ENCODE results near the gene COBL.

The COBL gene

DNA sequence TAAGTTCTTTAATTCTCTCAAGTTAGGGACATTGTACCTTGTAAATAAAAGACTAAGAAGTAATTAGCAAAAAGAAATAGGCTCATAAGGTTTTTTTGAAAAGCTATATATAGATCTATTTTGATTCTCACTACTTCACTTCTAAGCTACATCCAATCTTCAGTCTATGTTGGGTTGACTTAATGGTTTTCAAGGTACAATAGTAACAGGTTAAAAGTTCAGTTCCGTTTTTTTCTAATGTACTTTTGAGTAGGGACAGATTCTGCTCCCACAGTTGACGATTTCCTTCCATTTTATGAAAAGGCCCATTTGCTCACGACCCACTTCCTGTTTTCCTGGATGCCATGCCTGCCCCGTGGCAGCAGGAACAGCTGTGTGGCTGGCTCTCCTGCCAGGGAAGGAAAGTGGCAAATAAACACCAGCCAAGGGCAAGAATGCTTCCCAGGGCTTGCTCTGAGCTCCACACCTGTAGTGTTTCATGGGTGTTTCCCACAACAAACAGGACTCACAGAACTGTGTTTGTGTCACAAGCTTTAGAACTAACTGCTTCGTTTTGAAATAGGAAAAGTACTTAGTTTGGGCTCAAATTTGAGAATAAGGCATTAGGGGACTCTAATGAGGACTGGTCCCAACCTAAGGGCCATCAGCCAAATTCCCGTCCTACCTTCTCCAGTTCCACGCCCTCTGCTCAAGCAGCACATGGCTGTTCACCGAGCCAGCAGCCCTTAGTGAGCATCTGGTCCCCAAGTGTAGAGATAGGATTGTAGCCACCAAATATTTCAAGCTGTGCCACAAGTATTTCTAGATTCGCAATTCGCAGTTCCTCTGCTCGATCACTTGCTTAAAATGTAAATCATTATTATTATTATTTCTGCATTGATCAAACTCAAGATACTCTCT, 240.7 kb downstream of the COBL start:
- no peak for DNase-seq (ENCODE audit: low read depth)

DNA sequence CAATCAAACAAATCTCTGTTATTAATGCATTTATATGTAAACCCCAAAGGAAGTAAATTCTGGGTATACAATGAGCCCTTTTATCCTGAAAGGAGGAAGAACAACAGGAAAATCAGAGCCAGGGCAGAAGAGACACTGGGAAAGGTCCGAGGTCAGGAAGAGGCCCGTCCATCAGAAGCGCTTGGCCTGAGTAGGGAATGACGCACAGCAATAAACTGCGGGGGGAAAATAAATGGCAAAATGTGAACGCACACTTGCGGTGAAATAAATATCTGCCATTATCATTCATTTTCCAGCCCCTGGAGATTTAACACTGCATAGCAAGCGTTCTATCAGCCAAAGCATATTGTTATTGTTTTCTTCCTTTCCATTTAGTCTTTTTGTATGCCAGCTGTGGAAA, 243.4 kb downstream of the COBL start:
- DNase-seq (ENCODE audit: low read depth) = no peak

DNA sequence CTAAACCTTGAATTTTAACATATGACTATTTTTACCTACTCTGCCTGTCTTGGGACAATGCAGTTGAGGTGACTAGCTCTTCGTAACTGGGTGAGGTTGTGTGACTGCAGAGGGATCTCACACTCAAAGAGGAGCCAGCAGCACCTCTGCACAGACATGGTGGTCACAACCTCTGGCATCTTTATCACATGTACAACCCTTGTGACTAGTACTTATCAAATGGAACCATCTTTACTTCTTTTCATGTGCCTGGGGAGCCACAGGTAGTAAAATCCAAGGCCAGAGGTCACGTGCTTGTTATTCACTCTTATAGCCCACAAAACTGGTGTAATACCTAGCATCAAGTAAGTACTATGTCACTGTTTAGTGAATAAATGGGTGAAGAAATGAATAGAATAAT, 244.3 kb downstream of the COBL start:
- no peak for DNase-seq (ENCODE audit: low read depth)

DNA sequence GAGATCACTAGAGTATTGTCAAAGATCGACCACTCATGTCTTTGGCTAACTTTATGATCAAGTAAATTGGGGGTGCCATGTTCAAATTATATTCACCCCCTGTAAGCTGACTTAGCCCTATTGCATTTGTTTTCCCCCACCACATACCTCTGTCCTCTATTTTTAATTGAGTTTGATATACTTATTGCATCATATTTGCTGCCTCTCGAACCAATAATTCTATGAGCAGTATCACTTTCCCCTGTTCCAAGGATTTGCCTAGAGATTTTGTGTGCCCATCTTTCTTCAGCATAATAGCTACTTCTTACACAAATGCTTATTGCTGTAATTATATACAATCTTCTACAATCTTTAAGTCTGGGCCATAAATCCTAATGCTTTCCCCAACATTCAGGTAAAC, 245.2 kb downstream of the COBL start:
- no peak for DNase-seq (ENCODE audit: low read depth)

DNA sequence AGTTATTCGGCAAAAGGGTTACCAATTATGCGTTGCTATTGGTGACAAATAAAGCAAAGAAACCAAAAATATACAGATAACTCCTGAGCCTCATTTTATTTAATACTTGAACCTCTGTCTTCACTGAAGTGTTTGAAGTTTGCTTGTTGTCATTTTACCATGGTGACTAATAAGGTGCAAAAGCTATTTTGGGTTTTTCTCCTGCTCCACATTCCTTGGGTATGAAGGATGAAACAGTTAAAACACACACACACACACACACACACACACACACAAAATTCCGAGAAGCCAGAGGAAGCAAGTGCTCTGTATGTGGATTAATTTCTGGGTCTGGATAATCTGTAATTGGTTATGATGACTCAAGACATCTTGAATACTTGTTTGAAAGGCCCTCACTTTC, 246.5 kb downstream of the COBL start:
- DNase-seq (ENCODE audit: low read depth) = no peak

DNA sequence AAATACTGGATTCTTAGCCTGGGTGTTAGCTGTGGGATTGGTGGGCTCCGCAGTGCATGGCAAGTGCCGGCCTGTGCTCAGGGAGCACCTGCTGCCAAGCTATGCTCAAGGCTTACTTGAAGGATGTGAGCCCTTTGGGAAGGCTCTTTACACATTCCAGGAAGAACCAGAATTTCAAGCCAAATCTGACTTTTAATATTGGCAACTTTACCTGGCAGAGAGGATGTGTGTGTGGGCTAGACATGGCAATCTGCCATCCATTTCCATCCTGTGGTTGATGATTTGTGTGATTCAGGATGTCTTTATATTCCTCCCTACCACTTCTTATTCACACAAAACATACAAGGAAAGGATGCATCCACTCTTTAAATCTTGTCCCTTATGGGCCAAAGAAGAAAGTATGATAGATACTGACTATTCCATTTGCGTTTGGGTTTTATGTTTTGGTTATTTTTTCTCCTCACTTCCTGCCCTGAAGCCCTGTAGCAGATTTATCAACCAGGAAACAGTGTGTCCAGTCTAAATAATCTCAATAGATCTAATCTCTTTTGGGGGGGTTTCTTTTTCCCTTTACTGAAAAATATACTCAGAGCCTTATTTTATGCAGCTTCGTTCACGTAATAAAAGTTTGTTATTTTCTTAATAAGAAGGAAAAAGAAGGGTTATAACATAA, 247.1 kb downstream of the COBL start:
- no peak for DNase-seq (ENCODE audit: low read depth)

DNA sequence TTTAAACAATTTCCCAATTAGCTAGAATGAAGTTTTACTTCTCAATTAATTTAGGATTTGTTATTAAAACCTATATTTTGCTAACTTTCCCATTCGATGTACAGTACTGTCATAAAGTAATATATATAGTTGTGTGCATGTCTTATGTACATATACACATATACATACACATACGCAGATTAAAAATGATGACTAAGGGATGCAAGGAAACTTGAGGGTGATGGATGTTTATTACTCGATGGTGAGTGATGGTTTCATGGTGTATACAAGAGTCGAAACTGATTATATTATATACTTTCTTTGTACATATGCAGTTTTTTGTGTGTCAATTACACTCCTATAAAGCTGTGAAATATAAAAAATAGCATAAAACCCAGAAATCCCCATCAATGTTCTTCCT, 248.2 kb downstream of the COBL start:
- DNase-seq (ENCODE audit: low read depth) = no peak

DNA sequence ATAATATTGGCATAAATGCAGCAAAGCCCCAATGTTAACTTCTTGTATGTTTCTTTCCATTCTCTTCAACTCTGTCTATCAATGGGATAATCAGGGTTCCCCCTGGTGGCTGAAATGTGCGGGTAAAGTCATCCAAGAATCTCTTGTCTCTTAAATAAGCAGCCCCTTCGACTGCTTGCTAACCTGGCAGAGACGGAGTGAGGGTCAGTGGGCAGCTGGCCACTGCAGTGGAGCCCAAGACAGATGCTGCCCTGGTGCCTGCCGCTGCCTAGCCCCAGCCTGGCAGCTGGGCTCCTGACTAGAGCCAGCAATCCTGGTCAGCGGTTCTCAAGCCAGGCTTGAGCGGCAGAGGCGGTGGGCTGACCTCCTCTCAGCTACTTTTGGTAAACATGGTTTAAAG, 248.9 kb downstream of the COBL start:
- DNase-seq (ENCODE audit: low read depth) = no peak

DNA sequence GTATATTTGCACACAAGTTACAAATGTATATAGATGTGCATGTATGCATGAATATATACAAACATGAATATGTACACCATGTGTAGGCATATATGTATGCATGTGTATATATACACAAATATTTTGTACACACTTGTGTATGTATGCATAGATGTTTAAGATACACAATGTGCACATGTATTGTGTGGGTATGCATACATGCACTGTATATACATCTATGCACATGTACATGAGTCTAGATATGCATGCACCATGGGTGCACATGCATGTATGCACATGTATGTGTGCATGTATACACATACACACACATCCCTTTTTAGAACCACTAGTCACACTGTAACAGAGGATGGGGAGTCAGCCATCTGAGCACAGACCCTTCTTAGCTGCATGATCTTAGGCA, 249.4 kb downstream of the COBL start:
- no peak for DNase-seq (ENCODE audit: low read depth)

DNA sequence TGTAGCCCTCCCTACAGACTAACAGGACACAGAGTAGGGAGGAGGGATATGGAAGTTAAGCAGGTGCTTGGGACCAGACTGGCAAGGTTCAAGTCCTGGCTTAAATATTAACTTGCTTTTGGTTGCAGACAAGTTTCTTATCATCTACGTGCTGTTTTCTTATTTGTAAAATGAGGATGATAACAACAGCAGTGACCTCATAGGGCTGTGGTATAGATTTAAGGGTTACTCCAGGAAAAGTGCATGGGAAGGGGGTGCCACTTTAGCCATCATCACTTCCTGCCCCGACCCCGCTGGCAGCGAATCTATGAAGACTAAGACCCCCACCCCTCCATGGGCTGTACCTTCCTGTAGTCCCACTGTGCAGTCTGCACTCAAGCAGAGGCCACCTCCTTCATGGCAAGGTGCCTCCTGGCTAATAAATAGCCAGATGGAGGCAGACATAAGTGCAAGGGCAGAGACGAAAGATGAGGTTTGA, 250.2 kb downstream of the COBL start:
- no peak for DNase-seq (ENCODE audit: low read depth)

DNA sequence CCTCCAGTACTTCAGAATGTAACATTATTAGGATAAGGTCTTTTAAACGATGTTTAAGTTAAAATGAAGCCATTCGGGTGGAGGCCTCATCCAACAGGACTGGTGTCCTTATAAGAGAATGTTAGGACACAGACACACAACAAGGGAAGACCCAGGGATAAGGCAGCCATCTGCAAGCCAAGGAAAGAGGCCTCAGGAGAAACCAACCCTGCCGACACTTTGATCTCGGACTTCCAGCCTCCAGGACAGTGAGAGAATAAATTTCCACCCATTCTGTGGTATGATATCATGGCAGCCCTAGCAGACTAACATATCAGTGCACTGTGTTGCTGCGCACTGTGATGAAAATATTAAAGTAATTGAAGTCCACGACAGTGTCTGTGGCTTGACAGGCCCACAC, 250.8 kb downstream of the COBL start:
- DNase-seq (ENCODE audit: low read depth) = no peak

DNA sequence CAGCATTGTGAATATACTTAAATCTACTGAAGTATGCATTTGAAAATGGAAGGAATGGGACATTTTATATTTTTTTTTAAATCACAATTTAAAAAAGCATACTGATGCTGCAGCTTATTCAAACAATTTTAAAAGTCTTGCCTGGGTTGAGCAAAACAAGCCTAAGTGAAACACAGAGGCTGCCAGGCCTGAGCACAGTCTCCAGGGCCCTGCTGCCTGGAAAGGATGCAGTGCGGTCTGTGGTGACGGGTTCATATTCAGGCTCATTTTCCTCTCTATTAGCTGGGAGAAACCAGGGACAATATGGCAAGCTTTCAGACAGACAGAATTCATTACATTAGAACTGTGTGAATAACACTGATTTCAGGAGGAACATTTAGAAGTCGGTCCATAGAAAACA, 251.9 kb downstream of the COBL start:
- no peak for DNase-seq (ENCODE audit: low read depth)

DNA sequence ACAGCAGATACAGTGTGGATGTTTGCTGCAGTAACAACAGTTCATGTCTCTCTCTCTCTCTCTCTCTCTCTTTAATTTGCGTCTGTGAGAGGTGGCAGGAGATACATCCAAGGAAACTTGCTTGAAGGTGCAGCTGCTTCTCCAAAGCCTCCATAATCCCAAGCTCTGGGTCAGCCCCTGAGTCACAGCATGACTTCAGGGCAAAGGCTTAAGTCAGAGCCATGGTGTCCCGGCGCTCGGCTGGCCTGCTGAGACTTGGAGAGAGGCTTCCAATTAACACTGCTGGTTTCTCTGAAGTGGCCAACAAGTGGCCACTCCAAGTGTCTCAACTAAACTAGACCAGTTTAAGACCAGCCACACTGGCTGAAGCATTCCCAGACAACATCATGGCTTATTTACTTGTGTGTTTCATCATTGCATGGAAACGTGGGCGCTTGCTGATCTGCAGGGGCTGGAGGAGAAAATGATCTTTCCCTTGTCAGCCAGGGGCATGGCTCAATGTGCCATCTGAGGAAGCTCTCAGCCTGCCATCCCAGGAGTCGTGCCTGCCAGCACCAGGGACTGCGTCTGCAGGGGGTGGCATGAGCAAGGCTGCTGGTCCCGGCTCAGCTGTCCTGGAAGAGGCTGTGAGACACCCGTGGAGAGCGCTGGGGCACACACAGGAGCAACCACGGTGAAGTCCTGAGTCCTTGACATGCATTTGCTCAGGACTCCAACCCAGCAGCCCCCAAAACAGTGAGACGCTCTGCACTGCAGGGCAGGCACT, 254.2 kb downstream of the COBL start:
- no peak for DNase-seq (ENCODE audit: low read depth)

DNA sequence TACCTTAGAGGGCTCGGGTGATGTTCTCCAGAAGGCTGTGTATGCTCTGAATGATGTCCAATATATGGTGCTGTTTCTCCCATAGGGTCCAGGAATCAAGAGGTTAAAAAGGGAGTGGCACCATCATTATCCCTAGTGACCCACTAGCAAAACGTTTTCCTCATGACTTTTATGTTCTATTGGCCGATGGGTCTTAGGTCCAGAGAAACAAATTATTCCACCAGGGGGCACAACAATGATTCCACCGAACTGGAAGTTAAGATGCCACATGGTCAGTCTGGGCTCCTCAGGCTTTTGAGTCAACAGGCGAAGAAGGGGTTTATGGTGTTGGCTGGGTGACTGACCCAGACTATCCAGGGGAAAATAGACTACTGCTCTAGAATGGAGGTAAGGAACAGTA, 256.1 kb downstream of the COBL start:
- DNase-seq (ENCODE audit: low read depth) = no peak

DNA sequence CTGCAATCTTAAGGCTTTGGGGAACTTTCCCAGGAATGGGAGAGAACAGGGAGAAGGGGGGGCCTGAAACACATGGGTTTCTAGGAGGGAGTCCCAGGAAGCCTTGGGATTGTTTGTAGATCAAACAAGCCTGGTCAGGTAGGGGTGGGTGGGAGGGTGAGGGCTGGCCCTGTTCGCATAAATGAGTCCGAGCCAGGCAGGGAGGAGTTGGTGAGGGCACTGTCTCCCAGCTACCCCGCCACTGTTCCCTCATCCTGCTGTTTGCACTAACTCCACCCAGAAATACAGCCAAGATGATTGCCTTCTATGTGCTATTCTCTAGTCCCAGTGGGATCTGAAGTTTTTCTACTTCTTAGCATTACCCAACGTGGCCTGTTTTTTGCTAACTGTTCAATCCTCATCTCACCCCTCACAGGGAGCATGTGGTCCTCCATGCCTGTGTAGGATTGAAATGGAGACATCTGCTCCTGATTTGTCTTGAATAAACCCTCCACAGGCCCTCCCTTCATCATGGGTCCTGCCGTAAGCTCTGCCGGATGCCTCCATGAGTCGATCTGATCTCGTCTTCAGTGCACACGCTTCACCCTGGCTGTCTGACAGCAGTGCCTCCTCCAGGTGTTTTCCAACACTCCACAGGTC, 257.0 kb downstream of the COBL start:
- DNase-seq (ENCODE audit: low read depth) = no peak

DNA sequence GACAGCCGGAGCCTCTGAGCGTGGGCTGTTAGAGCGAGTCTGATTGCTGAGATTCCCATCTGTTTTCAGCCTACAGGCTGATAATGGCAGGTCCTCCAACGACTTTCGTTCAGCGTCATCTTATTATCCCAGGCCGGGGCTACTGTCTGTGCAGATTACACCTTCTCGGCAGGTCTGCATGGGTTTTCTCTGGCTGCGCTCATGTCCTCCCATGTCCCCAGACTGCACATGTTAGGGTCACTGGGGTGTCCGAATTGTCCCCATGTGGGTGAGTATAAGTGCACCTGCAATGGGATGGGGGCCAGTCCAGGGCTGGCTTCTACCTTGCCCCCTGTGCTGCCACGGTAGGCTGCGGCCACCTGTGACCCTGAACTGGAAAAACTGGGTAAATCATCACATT, 257.8 kb downstream of the COBL start:
- no peak for DNase-seq (ENCODE audit: low read depth)

DNA sequence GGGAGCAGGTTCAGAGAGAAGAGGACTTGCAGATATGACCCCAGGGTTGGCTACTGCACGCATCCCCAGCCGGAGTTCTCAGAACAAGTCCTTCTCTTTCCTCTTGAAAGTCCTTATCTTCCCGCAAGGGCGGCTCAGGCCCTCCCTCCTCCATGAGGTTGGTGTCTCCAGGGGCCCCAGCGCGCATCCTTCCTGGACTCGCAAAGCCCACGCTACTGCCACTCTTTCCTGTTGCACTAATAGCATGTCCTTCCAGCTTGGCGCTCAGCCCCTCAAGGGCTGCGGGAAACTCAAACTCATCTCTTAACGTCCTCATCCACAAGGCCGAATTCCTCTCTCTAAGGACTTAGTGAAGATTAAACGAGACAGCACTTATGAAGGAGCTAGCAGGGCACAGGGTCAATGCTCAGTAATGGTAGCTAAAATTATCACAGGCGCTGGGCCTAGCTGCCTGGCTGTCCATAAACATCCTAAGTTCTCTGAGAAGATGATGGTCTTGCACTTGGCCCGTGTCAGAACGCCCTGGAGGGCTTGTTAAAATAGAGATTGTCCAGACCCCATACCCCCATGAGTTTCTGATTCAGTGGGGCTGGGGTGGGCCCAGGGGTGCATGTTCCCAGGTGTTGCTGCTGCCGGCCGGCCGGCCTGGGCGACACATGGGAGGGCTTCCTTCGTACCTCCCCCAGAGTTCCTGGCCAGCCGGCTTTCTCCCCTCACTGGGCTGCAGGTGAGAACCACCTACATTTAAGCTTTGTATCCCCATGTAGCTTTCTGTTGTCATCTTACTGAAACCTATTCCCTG, 261.4 kb downstream of the COBL start:
- no peak for DNase-seq (ENCODE audit: low read depth)

DNA sequence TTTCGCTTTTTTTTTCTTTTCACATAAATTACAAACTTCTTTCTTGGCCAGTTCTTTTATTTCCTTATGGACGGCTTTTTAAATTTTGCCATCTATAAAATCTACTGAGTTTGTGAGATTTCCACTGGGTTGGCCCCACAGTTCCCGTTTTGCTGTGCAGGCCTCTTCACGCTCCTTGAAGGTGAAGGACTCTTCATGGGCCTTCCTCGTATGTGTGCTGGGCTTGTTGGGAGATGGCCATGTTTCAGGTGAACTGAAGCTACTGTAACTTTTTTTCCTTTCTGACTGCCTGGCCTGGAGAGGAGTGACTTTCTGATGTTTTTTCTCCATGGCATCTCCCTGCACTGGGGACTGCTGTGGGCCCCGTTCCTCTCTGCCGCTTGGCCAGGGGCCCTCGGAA, 262.4 kb downstream of the COBL start:
- DNase-seq (ENCODE audit: low read depth) = no peak

DNA sequence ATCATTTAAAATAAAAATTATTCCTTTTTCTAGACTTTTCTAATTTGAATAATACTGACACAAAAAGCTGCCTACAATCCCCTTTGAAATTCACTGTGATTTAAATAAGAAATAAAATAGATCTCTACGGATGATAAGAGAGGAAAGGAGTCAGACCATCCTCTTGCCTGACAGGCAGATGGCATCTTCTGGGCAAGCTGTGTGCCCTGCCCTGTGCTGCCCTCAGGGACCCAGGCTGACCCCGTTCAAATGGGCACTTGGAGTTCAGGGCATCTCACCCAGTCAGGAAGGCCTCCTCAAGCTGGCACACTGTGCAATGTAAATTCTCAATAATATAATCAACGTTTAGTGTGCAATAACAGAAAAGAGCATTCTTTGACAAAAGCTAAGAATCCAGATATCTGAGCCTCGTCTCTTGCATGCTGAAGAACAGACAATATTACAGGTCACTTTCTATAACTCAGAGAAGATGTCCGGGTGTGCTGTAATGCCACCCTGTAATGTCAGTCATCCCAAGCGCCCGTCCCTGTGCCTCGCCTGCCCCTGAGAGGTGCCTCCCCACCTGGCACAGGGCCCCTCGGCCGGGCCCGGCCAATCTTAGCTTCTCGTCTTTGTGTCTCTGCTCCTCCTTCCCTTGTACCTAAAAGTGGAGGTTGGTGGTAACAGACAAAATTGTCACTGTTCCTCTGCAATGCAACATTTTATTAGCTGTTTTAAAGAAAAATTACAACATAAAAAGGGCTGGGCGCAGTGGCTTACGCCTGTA, 263.3 kb downstream of the COBL start:
- no peak for DNase-seq (ENCODE audit: low read depth)

DNA sequence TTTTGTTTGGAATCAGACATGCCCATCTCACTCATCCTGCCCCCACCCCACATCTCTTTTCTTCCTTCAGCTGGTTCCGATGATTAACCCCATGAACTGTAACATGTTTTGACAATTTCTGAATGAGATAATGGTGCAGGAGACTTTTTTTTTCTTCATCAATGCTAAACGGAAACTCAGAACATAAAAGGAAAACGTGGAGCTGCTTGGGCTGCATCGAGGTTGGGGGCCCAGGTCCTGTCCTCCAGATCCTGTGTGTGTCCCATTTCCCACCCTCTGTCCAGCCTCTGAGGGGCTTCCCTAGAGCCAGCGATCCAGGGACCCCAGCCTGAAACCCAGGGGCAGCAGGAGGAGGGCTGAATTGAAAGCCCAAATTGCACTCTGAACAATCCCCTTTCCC, 270.1 kb downstream of the COBL start:
- no peak for DNase-seq (ENCODE audit: low read depth)

DNA sequence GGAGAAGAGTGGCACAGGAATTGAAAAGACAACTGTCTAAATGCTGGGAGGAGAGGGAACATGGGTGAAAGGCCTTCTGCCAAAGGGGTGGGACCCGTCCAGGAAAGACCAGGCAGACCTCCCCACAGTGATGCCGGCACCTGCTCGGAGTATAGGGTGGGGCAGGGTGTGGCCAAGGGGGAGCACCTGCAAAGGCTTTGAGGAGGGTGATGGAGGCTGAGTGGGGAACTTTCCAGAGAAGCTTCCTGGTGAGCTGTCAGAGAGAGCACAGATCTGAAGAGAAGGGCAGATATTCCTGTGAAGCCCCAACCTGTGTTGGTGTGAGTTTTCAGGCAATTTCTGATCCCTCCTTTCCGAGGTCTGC, 270.5 kb downstream of the COBL start:
- DNase-seq (ENCODE audit: low read depth) = no peak
